K562 (cell line): ENCODE data around the gene CCR2. TPM values are rescaled to one million over a fixed set of nuclear protein-coding genes. Genes with fewer than 3 reads are reported as not detected.

Experiments
- CBX1 ChIP-seq: sonication (generic); IDR thresholded peaks from 2 replicates; pipeline ENCODE4 v1.6.1; 2016; ENCODE audit warnings: antibody characterized with exemption, low read depth, mild to moderate bottlenecking
- CBX8 ChIP-seq: fragments of 200-600 bp; sonication (generic); IDR thresholded peaks from 2 replicates; pipeline ENCODE4 v1.6.1; 2012; ENCODE audit warnings: borderline replicate concordance, mixed run types, low read depth, mild to moderate bottlenecking, moderate library complexity, mixed read lengths, low read length, control low read depth, inconsistent platforms; ENCODE audit not compliant: poor library complexity, severe bottlenecking; ENCODE audit errors: extremely low read depth
- DDX20 ChIP-seq: fragments of 450-650 bp; IDR thresholded peaks from 2 replicates; pipeline ENCODE4 v1.6.1; 2016; ENCODE audit warnings: missing genetic modification characterization, low read depth, mild to moderate bottlenecking, missing compliant biosample characterization, moderate library complexity
- ESRRA ChIP-seq: fragments of 450-650 bp; IDR thresholded peaks from 2 replicates; pipeline ENCODE4 v1.6.1; 2014; ENCODE audit warnings: low read depth, mild to moderate bottlenecking, moderate library complexity, borderline replicate concordance
- FOXA1 ChIP-seq: fragments of 450-650 bp; IDR thresholded peaks from 2 replicates; pipeline ENCODE4 v1.6.1; 2016; ENCODE audit warnings: mild to moderate bottlenecking, borderline replicate concordance
- HDAC3 ChIP-seq: fragments of 450-650 bp; IDR thresholded peaks from 2 replicates; pipeline ENCODE4 v1.6.1; 2018; ENCODE audit warnings: borderline replicate concordance, mild to moderate bottlenecking, moderate library complexity; ENCODE audit not compliant: partially characterized antibody
- HMG20A ChIP-seq: fragments of 450-650 bp; formaldehyde crosslinking; conservative IDR thresholded peaks from 2 replicates; pipeline ENCODE4 v1.4.0; 2020; ENCODE audit warnings: mild to moderate bottlenecking, mixed read lengths
- HNRNPK ChIP-seq: fragments of 200-400 bp; formaldehyde crosslinking; IDR thresholded peaks from one replicate; pipeline ENCODE4 v1.6.1; 2018; ENCODE audit warnings: mild to moderate bottlenecking, low read depth, low read length; ENCODE audit not compliant: poor library complexity, severe bottlenecking
- NEUROD1 ChIP-seq: fragments of 150-350 bp; IDR thresholded peaks from 2 replicates; pipeline ENCODE4 v1.6.1; 2014; ENCODE audit warnings: borderline replicate concordance, low read length, low read depth; ENCODE audit not compliant: partially characterized antibody
- OTX1 ChIP-seq: fragments of 450-650 bp; formaldehyde crosslinking; IDR thresholded peaks from 2 replicates; pipeline ENCODE4 v1.4.0; 2022; ENCODE audit warnings: mild to moderate bottlenecking
- SAFB ChIP-seq: fragments of 200-400 bp; formaldehyde crosslinking; IDR thresholded peaks from 2 replicates; pipeline ENCODE4 v1.6.1; 2017; ENCODE audit warnings: low read depth, low read length, borderline replicate concordance
- SMAD2 ChIP-seq: fragments of 150-350 bp; IDR thresholded peaks from 2 replicates; pipeline ENCODE4 v1.6.1; 2014; ENCODE audit warnings: low read depth, mild to moderate bottlenecking, low read length
- SRSF7 ChIP-seq: fragments of 200-400 bp; formaldehyde crosslinking; optimal IDR thresholded peaks from 2 replicates; pipeline ENCODE3; 2017; ENCODE audit warnings: mild to moderate bottlenecking, low read depth, low read length
- ZNF175 ChIP-seq: fragments of 200-800 bp; sonication (Bioruptor generic); IDR thresholded peaks from 2 replicates; pipeline ENCODE4 v1.6.1; 2016; ENCODE audit warnings: low read depth, mild to moderate bottlenecking, missing genetic modification characterization, missing compliant biosample characterization
- ZNF24 ChIP-seq: fragments of 450-650 bp; IDR thresholded peaks from 2 replicates; pipeline ENCODE4 v1.6.1; 2016
- ZNF57 ChIP-seq: fragments of 450-650 bp; formaldehyde crosslinking; IDR thresholded peaks from 2 replicates; pipeline ENCODE4 v1.4.0; 2020; ENCODE audit warnings: mild to moderate bottlenecking, moderate library complexity
- polyA plus RNA-seq, 8 experiments: library from polyadenylated mRNA; depleted of rRNA in 4 of 8; stranded (reverse) in 5 of 8; unstranded in 3 of 8; fragments of >200 nt; fragmentation: Nextera tagmentation in 2 of 8; fragmentation: Illumina TruSeq in 1 of 8; extraction: Ambion mirVana in 2 of 8; extraction: Trizol in 1 of 8; gene quantifications; 2 replicates each; pipeline versions ENCODE4 v1.2.1 to v1.2.3, GENCODE V29; 2011 to 2014; ENCODE audit warnings: inconsistent platforms in 1 of 8, missing spikeins in 1 of 8
- total RNA-seq, 7 experiments: library from RNA; depleted of rRNA in 6 of 7; stranded (reverse); fragments of >200 nt in 6 of 7; fragmentation: Illumina TruSeq in 2 of 7; extraction: Trizol in 2 of 7; gene quantifications; 2 replicates each; pipeline versions ENCODE4 v1.2.1 to v1.2.3, GENCODE V29; 2011 to 2021; ENCODE audit warnings: low replicate concordance in 1 of 7
- TF ChIP-seq, protein P1 (sequence below): sonication (generic); formaldehyde crosslinking; IDR thresholded peaks from 2 replicates; pipeline ENCODE4 v1.8.1; 2023; ENCODE audit warnings: missing genetic modification reagents, mild to moderate bottlenecking, borderline replicate concordance
- TF ChIP-seq, protein P2 (sequence below): fragments of 450-650 bp; IDR thresholded peaks from 2 replicates; pipeline ENCODE4 v1.6.1; 2016; ENCODE audit warnings: borderline replicate concordance
- TF ChIP-seq, protein P3 (sequence below): fragments of 450-650 bp; IDR thresholded peaks from 2 replicates; pipeline ENCODE4 v1.6.1; 2016; ENCODE audit warnings: antibody characterized with exemption

CCR2 gene
- total and polyA plus RNA-seq, 9 of the 15 experiments (the other 6 are each of a cell fraction or from before 2014, with no cell fraction given), result not detected

DNA sequence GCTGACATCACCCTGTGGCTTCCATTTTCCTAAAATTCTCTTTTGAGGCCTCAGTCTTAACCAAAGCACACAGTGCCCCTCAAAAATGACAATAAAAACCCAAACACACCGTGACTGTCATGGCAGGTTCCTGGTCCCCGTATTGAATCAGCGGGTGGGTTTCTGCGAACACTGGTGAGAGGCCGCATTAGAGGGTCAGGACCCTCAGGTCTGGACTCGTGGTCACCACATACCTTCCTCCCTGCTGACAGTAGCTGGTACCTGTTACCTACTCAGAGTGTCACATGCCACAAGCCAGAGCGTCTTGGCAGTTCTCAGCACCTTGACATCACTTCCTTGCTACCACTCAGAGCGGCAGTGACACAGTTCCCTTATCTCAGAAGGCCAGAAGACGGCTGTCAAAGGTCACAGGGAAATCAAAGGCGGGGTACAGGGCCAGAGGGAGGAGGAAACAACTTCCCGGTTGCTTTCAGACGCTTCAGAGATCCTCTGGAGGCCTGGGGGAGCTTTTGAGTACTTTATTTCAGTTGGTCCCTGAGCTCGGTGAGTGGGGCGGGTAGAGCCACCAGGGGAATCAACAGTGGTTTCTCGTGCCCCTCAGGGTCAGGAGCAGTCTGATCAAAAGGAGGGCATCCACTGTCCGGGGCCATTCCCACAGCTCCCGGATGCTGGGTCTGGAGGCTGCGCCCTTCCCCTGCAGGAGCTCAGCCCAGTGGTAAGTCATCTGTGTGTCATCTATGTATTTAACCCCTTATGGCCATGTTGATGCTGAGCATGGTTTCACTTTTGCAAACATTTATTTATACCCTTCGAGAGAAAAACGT lies 53.1 kb downstream of the CCR2 start, which contains the start of the genes CCR5AS and CCRL2 (continued):
- TF ChIP-seq, protein P1, sequence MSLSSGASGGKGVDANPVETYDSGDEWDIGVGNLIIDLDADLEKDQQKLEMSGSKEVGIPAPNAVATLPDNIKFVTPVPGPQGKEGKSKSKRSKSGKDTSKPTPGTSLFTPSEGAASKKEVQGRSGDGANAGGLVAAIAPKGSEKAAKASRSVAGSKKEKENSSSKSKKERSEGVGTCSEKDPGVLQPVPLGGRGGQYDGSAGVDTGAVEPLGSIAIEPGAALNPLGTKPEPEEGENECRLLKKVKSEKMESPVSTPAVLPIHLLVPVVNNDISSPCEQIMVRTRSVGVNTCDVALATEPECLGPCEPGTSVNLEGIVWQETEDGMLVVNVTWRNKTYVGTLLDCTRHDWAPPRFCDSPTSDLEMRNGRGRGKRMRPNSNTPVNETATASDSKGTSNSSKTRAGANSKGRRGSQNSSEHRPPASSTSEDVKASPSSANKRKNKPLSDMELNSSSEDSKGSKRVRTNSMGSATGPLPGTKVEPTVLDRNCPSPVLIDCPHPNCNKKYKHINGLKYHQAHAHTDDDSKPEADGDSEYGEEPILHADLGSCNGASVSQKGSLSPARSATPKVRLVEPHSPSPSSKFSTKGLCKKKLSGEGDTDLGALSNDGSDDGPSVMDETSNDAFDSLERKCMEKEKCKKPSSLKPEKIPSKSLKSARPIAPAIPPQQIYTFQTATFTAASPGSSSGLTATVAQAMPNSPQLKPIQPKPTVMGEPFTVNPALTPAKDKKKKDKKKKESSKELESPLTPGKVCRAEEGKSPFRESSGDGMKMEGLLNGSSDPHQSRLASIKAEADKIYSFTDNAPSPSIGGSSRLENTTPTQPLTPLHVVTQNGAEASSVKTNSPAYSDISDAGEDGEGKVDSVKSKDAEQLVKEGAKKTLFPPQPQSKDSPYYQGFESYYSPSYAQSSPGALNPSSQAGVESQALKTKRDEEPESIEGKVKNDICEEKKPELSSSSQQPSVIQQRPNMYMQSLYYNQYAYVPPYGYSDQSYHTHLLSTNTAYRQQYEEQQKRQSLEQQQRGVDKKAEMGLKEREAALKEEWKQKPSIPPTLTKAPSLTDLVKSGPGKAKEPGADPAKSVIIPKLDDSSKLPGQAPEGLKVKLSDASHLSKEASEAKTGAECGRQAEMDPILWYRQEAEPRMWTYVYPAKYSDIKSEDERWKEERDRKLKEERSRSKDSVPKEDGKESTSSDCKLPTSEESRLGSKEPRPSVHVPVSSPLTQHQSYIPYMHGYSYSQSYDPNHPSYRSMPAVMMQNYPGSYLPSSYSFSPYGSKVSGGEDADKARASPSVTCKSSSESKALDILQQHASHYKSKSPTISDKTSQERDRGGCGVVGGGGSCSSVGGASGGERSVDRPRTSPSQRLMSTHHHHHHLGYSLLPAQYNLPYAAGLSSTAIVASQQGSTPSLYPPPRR (CRISPR knock-in tag), result no peak; the same call in 1 of the 2 replicates
- TF ChIP-seq DDX20, result peak; percentile 17; the same call in 1 of the 2 replicates
- TF ChIP-seq SRSF7, result no peak
- TF ChIP-seq CBX1, result no peak; the same call in 1 of the 2 replicates
- no peak for TF ChIP-seq CBX8
- no peak for TF ChIP-seq SAFB
- TF ChIP-seq ZNF24, result peak; percentile 61
- no peak for TF ChIP-seq HNRNPK
- peak; percentile 82 for TF ChIP-seq ESRRA
- TF ChIP-seq NEUROD1, result peak; percentile 84
- no peak for TF ChIP-seq FOXA1
- no peak for TF ChIP-seq ZNF57 (CRISPR knock-in tag)
- no peak for TF ChIP-seq SMAD2
- peak; percentile 97 for TF ChIP-seq ZNF175 (CRISPR knock-in tag)
- TF ChIP-seq HDAC3, result peak; percentile 87
- TF ChIP-seq OTX1 (CRISPR knock-in tag), result peak; percentile 77; the same call in 1 of the 2 replicates
- TF ChIP-seq HMG20A (CRISPR knock-in tag), result no peak
- TF ChIP-seq, protein P2, sequence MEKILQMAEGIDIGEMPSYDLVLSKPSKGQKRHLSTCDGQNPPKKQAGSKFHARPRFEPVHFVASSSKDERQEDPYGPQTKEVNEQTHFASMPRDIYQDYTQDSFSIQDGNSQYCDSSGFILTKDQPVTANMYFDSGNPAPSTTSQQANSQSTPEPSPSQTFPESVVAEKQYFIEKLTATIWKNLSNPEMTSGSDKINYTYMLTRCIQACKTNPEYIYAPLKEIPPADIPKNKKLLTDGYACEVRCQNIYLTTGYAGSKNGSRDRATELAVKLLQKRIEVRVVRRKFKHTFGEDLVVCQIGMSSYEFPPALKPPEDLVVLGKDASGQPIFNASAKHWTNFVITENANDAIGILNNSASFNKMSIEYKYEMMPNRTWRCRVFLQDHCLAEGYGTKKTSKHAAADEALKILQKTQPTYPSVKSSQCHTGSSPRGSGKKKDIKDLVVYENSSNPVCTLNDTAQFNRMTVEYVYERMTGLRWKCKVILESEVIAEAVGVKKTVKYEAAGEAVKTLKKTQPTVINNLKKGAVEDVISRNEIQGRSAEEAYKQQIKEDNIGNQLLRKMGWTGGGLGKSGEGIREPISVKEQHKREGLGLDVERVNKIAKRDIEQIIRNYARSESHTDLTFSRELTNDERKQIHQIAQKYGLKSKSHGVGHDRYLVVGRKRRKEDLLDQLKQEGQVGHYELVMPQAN, result no peak; the same call in 1 of the 2 replicates
- TF ChIP-seq, protein P3, sequence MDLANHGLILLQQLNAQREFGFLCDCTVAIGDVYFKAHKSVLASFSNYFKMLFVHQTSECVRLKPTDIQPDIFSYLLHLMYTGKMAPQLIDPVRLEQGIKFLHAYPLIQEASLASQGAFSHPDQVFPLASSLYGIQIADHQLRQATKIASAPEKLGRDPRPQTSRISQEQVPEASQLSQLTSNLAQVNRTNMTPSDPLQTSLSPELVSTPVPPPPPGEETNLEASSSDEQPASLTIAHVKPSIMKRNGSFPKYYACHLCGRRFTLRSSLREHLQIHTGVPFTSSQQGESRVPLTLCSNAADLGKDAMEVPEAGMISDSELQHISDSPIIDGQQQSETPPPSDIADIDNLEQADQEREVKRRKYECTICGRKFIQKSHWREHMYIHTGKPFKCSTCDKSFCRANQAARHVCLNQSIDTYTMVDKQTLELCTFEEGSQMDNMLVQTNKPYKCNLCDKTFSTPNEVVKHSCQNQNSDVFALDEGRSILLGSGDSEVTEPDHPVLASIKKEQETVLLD, result peak; percentile 23; the same call in 1 of the 2 replicates
